GM21737 (cell line): ENCODE measurements around the gene PRR29.

ENCODE experiments used
- ATAC-seq: cut with Tn5 transposase; IDR thresholded peaks from one replicate; pipeline ENCODE4 v1.9.1; 2021; ENCODE audit warnings: mild to moderate bottlenecking, moderate library complexity; ENCODE audit not compliant: unreplicated experiment

Gene PRR29

GRCh38 chr17:63998050-63998720, at the start of gene PRR29:
PRR29 (plus strand) TSS chr17:63998351; CDS start chr17:63998365, 14 bp downstream.
- no peak for ATAC-seq

GRCh38 chr17:63948521-63948920, 49.6 kb upstream of the PRR29 start:
- no peak for ATAC-seq

DNA sequence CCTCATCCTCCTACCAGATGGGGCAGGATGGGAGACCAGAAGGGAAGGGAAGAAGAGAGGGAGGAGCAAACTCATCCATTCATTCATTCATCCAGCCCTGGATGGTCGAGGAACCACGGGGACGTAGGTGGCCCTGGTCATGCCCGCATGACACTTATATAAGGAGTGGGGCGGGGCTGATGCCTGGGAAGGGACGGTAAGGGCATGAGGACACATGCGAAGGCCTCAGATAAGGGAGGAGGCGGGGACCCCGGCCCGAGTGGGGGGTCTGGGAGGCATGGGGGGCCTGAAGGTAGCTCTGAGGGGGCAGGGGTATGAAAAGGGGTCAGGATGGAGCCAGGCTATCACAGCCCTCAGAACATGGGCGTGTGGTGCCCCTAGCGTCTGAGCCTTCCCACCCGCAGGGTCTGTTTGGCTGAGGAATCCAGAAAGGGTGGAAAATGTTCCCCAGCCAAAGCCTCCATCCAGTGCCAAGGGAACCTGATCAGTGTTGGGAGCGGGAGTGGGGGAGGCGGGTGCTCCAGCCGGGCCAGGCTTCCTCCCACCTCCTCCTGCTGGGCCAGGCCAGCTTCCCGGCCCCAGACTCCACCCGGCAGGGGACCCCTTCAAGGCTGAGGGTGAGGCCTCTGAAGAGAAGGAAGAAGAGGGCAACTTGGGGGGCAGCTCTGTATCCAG, 48.4 kb upstream of the PRR29 start:
- ATAC-seq = no peak

DNA sequence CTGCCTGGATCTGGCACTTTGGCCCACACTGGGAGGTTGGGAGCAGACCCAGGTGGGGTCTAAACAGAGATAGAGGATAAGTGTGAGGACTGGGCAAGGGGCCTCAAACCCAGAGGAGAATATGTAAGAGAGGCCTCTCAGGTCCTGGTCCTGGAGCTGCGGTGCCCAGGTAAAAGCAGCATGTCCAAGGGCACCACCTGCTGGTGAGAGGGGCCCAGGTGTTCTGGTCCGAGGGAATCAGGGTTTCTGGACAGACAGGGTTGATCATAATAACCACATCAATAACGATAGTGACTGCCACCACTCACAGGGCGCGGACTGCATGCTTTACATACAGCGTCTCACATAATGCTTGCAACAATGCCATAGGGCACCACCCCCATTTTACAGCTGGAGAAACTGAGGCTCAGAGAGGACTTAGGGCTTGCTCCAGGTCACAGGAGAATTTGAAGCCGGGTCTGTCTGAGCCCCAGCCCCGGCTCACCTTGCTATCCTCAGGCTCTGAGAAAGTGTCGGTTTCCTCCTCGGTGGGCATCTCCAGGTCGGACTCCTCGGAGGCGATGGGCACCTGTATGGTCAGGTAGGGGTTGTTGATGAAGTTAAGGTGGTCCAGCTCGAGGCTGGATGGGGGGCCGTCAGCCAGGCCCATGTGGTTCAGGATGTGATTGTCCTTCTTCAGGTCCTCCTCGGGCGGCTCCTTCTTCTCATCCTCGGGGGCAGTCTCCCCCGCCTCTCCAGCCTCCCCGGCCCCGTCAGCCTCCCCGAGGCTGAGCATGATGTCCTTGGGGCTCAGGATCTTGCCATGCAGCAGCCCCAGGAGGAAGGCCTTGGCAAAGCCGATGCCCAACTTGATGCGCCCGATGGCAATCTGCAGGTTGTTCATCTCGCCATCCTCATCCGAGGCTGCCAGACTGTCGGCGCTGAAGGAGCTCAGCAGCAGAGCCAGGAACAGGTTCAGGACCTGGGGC, 46.9 kb upstream of the PRR29 start:
- no peak for ATAC-seq

- no peak for ATAC-seq
Observed at GRCh38 chr17:63954402-63955063, 43.6 kb upstream of the PRR29 start.

GRCh38 chr17:63955232-63955631, 42.9 kb upstream of the PRR29 start:
- ATAC-seq = no peak

- ATAC-seq = no peak
Observed at GRCh38 chr17:63955791-63956190, 42.4 kb upstream of the PRR29 start.

DNA sequence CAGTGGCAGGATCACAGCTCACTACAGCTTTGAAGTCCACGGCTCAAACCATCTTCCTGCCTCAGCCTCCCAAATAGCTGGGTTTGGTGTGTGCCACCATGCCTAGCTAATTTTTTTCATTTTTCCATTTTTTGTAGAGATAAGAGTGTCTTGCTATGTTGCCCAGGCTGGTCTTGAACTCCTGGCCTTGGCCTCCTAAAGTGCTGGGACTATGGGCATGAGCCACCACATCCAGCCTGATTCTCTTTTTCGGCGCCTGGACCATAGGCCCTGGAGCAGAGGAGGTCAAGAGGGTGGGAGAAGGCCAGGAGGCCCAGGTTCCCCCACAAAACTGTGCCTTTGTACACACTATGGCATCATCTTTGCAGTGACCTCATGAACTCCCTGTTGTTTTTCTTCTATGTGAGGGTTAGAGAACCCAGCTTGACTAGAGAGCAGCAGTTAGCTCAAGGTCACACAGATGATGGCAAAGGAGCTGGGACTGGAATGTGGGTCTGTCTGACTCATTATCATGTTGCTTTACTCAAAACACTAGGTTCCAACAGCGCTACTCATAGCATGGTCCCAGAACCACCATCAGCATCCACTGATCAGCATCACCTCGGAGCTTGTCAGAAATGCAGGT, 41.7 kb upstream of the PRR29 start:
- no peak for ATAC-seq

- ATAC-seq = no peak
Observed at GRCh38 chr17:63960006-63960405, 38.1 kb upstream of the PRR29 start.

DNA sequence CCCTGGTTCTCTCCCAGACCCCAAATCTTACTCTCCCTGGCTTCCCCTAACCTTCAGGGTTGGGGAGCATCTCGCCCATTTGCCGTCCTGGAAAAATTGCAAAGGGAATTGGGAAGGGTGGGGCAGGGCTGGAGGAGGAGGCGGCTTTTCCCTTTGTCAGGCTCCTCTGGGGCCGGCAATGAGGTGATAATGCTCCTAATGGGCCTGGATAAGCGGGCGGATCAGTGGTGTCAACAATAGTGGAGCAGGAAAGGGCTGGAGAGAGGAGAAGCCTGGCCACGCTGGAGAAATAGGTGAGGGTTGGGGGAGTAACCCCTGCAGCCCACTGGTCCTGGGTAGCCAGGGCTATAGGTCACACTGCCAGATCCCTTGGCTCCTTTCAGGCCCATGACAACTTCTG, 37.7 kb upstream of the PRR29 start:
- no peak for ATAC-seq

GRCh38 chr17:63961355-63962212, 36.6 kb upstream of the PRR29 start:
- no peak for ATAC-seq

DNA sequence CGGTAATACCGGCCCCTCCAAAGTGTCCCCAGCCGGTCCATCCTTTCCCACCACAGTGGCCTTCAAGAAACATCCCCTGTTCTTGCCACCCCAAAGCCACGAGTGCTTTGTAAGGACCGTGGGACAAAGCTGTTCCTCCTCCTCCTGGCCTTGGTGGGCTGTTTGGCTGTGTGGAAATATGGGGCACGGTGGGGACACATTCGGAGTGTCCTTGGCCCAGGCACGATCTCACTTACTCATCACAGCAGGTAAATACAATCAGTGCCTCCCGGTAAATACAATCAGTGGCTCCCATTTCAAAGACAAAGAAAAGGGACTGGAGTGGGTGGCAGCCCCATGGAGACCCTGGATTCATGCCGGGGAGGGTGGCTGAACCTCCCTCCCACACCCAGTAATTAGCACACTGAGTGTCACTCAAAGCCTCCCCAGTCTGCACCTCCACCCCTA, 35.8 kb upstream of the PRR29 start:
- ATAC-seq = no peak

- no peak for ATAC-seq
Observed at GRCh38 chr17:63963123-63963522, 35.0 kb upstream of the PRR29 start.

DNA sequence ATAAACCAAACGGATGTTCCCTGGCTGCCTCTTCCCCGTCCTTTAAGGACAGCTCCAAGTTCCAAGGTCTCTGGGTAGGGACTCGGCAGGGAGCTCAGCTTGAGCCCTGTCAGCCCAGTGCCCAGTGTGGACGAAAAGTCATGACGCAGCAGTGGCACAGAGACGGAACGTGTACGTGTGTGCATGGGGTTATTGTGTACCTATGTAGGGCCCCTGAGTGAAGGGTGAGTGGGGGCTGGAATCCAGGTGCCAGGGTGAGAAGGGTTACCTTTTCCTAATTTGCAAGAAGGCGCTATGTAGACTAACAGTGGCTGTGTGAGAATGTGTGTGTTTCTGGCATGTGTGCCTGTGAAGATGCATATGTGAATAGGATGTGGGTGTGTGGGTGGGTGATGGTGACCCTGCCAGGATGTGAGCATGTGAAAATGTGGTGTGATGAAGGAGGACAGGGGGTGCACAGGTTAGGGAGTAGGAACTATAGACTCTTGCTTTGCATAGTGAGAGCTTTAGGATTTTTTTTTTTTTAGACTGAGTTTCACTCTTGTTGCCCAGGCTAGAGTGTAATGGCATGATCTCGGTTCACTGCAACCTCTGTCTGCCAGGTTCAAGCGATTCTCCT, 31.4 kb upstream of the PRR29 start:
- no peak for ATAC-seq

DNA sequence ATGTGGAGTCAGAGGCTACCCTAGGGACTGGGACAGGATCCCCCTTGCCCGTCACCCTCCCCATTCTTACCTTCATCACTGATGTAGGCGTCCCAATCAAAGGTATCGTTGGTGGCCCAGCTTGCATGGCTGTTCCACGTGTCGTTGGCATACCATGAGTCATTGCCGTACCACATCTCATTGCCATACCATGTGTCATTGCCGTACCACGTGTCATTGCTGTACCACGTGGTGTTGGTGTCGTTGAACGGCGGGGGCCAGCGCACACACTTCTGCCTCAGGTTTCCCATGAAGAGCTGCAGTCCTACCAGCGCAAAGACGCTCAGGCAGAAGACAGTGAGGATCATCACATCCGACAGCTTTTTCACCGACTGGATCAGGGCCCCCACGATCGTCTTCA, 30.2 kb upstream of the PRR29 start:
- no peak for ATAC-seq

- no peak for ATAC-seq
Observed at GRCh38 chr17:63969278-63969677, 28.9 kb upstream of the PRR29 start.

DNA sequence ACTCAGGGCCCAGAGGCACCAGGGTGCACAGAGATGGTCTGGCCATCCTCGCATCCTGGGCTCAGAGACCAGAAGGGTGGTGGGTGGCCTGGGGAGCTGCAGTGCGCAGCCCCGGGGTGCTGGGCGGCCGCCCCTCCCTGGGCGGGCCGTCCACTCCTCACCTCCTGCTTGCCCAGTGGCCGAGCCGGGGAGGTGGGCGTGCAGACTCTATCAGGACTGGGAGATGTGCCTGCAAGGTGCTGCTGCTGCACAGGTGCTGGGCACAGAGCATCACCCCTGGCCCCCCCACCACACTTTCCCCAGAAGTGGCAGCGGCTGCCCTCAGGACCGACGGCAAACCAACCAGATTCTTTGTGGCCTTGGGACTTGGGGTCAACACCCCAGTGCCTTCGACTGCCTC, 25.4 kb upstream of the PRR29 start, which contains the start of gene SCN4A:
Gene SCN4A (minus strand): TSS at position 123 of the 400 bp plus-strand sequence. CDS start 77 bp downstream, at position 46.
- no peak for ATAC-seq

DNA sequence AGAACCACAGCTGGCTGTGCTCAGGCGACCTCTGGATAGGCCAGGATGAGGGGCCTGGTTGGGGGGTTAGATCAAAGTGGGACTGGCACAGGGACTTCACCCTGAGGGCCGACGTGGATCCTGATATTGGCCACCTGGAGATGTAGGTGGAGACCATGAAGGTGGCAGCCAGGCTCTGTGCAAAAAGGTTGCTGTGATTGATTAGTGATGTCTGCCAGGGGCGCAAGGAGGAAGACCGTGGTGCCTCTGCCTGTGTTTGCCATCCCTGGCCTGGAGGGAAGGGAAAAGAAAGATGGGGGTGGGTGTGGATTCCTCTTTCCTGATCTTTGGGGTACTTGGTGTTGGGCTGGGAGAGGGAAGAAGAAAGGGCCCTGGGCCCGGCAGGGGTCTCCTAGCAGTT, 24.9 kb upstream of the PRR29 start:
- no peak for ATAC-seq
